Upper lobe of left lung (tissue), 4 donors: Measurements from ENCODE around the gene SHISAL1.

ENCODE experiments used
- CTCF ChIP-seq, 6 experiments: fragments of 450-650 bp in 4 of 6; fragments of 200-600 bp in 2 of 6; sonication (generic) in 2 of 6; IDR thresholded peaks; one replicate each; pipeline ENCODE4 v1.5.1; 2016 to 2019; ENCODE audit warnings: antibody characterized with exemption in 6 of 6
- POLR2A ChIP-seq, 4 donors: fragments of 450-650 bp; IDR thresholded peaks; one replicate each; pipeline ENCODE4 v1.5.1; 2016 to 2017; ENCODE audit warnings: antibody characterized with exemption in 4 of 4, mild to moderate bottlenecking in 2 of 4

- TF ChIP-seq CTCF (IDR thresholded peaks at IDR 0.05): no peak
- TF ChIP-seq POLR2A (IDR thresholded peaks at IDR 0.05): no peak
Observed at GRCh38 chr22:44269117-44269498, 43.6 kb downstream of the SHISAL1 start.
